DOHH2 (cell line): Measurements from ENCODE around the gene LDLRAD4.

ENCODE experiments used
- H3F3A ChIP-seq: fragments of 200-600 bp; sonication (generic), shearing (Covaris generic); 2 replicates; pipeline ENCODE4 v1.6.0; 2016; ENCODE audit warnings: antibody characterized with exemption, mild to moderate bottlenecking; ENCODE audit not compliant: control insufficient read depth, insufficient read depth
- H3K27ac ChIP-seq: fragments of 200-600 bp; sonication (generic); 2 replicates; pipeline ENCODE4 v1.5.1; 2014; ENCODE audit warnings: low read depth, mild to moderate bottlenecking, low read length, moderate library complexity
- H3K27me3 ChIP-seq: fragments of 200-600 bp; sonication (generic); 2 replicates; pipeline ENCODE4 v1.6.1; 2014; ENCODE audit warnings: mild to moderate bottlenecking, low read length, mixed read lengths; ENCODE audit not compliant: control insufficient read depth
- H3K36me3 ChIP-seq: fragments of 200-600 bp; sonication (generic); 2 replicates; pipeline ENCODE4 v1.6.1; 2014; ENCODE audit warnings: mild to moderate bottlenecking, low read length, moderate library complexity, mixed read lengths; ENCODE audit not compliant: control insufficient read depth
- H3K4me1 ChIP-seq: fragments of 200-600 bp; sonication (generic); 2 replicates; pipeline ENCODE4 v1.6.1; 2014; ENCODE audit warnings: mild to moderate bottlenecking, low read length, mixed read lengths; ENCODE audit not compliant: control insufficient read depth
- H3K4me2 ChIP-seq: fragments of 200-600 bp; sonication (generic); 2 replicates; pipeline ENCODE4 v1.6.0; 2014; ENCODE audit warnings: mild to moderate bottlenecking, low read length, moderate library complexity
- H3K4me3 ChIP-seq: fragments of 200-600 bp; sonication (generic); 2 replicates; pipeline ENCODE4 v1.5.1; 2014; ENCODE audit warnings: mild to moderate bottlenecking, low read length, mixed read lengths
- H3K79me2 ChIP-seq: fragments of 200-600 bp; sonication (generic); 2 replicates; pipeline ENCODE4 v1.6.1; 2014; ENCODE audit warnings: mild to moderate bottlenecking, low read length, mixed read lengths; ENCODE audit not compliant: control insufficient read depth
- H3K9me2 ChIP-seq: fragments of 200-600 bp; sonication (generic); replicated peaks from 2 replicates; pipeline ENCODE4 v1.6.1; 2014; ENCODE audit warnings: mild to moderate bottlenecking, low read length, mixed read lengths; ENCODE audit not compliant: control insufficient read depth
- H3K9me3 ChIP-seq: fragments of 200-600 bp; sonication (generic); 2 replicates; pipeline ENCODE4 v1.6.1; 2014; ENCODE audit warnings: antibody characterized with exemption, low read length, mixed read lengths; ENCODE audit not compliant: control insufficient read depth, insufficient read depth
- H4K20me1 ChIP-seq: fragments of 200-600 bp; sonication (generic); 2 replicates; pipeline ENCODE4 v1.6.0; 2014; ENCODE audit warnings: low read depth, mild to moderate bottlenecking, antibody characterized with exemption, low read length, moderate library complexity; ENCODE audit not compliant: control insufficient read depth, insufficient read depth
- CTCF ChIP-seq: fragments of 200-600 bp; sonication (generic); IDR thresholded peaks from one replicate; pipeline ENCODE4 v1.5.1; 2014; ENCODE audit warnings: antibody characterized with exemption, mild to moderate bottlenecking, low read depth, low read length; ENCODE audit not compliant: poor library complexity, severe bottlenecking
- EZH2phosphoT487 ChIP-seq: fragments of 200-600 bp; sonication (generic); IDR thresholded peaks from 2 replicates; pipeline ENCODE4 v1.6.1; 2017; ENCODE audit warnings: borderline replicate concordance, mild to moderate bottlenecking, antibody characterized with exemption, low read length, moderate library complexity, mixed read lengths

The LDLRAD4 gene

GRCh38 chr18:13217466-13217961 is 1.0 kb upstream of the LDLRAD4 start:
- no peak for TF ChIP-seq EZH2phosphoT487
- TF ChIP-seq CTCF, result no peak
- Histone ChIP-seq H3F3A (no peaks in the 10 kb centered on the region), H3K27me3 (peaks cover 41% of the 10 kb centered on the region), H3K4me1 (no peaks in the 10 kb centered on the region), H3K9me3 (no peaks in the 10 kb centered on the region), H3K36me3 (no peaks in the 10 kb centered on the region), H3K79me2 (no peaks in the 10 kb centered on the region), H3K27ac (no peak overlapping the region), H3K9me2 (no peaks in the 10 kb centered on the region), H4K20me1 (peaks cover 3% of the 10 kb centered on the region; the same call in 1 of the 2 replicates), H3K4me3 (no peak overlapping the region), H3K4me2 (no peak overlapping the region)

GRCh38 chr18:13217971-13218367 is 591 bp upstream of the LDLRAD4 start:
- Histone ChIP-seq H3F3A (no peaks in the 10 kb centered on the region), H3K27ac (no peak overlapping the region), H3K4me3 (no peak overlapping the region), H3K4me2 (no peak overlapping the region), H3K4me1 (no peaks in the 10 kb centered on the region), H3K9me2 (no peaks in the 10 kb centered on the region), H3K27me3 (peaks cover 41% of the 10 kb centered on the region), H4K20me1 (peaks cover 3% of the 10 kb centered on the region; the same call in 1 of the 2 replicates), H3K9me3 (no peaks in the 10 kb centered on the region), H3K36me3 (no peaks in the 10 kb centered on the region), H3K79me2 (no peaks in the 10 kb centered on the region)
- TF ChIP-seq CTCF (no peak), EZH2phosphoT487 (no peak)

- Histone ChIP-seq H3K9me2 (no peaks in the 10 kb centered on the region), H3K79me2 (no peaks in the 10 kb centered on the region), H3K27me3 (peaks cover 41% of the 10 kb centered on the region), H3K4me3 (no peak overlapping the region), H3K4me2 (no peak overlapping the region), H3K27ac (no peak overlapping the region), H4K20me1 (peaks cover 3% of the 10 kb centered on the region; the same call in 1 of the 2 replicates), H3K36me3 (no peaks in the 10 kb centered on the region), H3K9me3 (no peaks in the 10 kb centered on the region), H3F3A (no peaks in the 10 kb centered on the region), H3K4me1 (no peaks in the 10 kb centered on the region)
- TF ChIP-seq CTCF (no peak), EZH2phosphoT487 (no peak)
Measured at GRCh38 chr18:13218997-13219396, 437 bp downstream of the LDLRAD4 start.
